ENCODE results near the gene EPN3. TPM values are rescaled to one million over a fixed set of nuclear protein-coding genes. Genes with fewer than 3 reads are reported as not detected.

EPN3 gene
- total RNA-seq, 1 donor from 2014 or later = not detected

GRCh38 chr17:50562242-50563091 is 29.9 kb downstream of the EPN3 start:
- H3K36me3 Mint-ChIP-seq (ENCODE audit: low read depth) = no peaks in the 10 kb centered on the region
- no peak overlapping the region for H3K27ac Mint-ChIP-seq
- peaks cover 67% of the 10 kb centered on the region for H3K27me3 Mint-ChIP-seq (ENCODE audit: low read depth)
- no peaks in the 10 kb centered on the region for H3K9me3 Mint-ChIP-seq
- peaks cover 15% of the 10 kb centered on the region for H3K4me1 Mint-ChIP-seq (ENCODE audit: low read depth)
- intact Hi-C loops (cut with micrococcal nuclease) = no loop called here
- H3K4me3 Mint-ChIP-seq (ENCODE audit: low read depth) = peak overlapping the region; percentile 26
- no peak for DNase-seq (ENCODE audit: low spot score)

GRCh38 chr17:50563092-50563511 is 30.6 kb downstream of the EPN3 start:
- no peaks in the 10 kb centered on the region for H3K36me3 Mint-ChIP-seq (ENCODE audit: low read depth)

GRCh38 chr17:50564916-50565315 is 32.4 kb downstream of the EPN3 start:
- Mint-ChIP-seq H3K4me3 (ENCODE audit: low read depth) (no peak overlapping the region), H3K4me1 (ENCODE audit: low read depth) (peaks cover 11% of the 10 kb centered on the region), H3K36me3 (ENCODE audit: low read depth) (no peaks in the 10 kb centered on the region), H3K27me3 (ENCODE audit: low read depth) (peaks cover 53% of the 10 kb centered on the region), H3K9me3 (no peaks in the 10 kb centered on the region), H3K27ac (no peak overlapping the region)
- intact Hi-C loops (cut with micrococcal nuclease) = no loop called here
- no peak for DNase-seq (ENCODE audit: low spot score)

More at GRCh38 chr17:50563092-50563511, 30.6 kb downstream of the EPN3 start:
- Mint-ChIP-seq H3K27ac (no peak overlapping the region), H3K9me3 (no peaks in the 10 kb centered on the region), H3K4me3 (ENCODE audit: low read depth) (no peak overlapping the region), H3K4me1 (ENCODE audit: low read depth) (peaks cover 15% of the 10 kb centered on the region), H3K27me3 (ENCODE audit: low read depth) (peaks cover 66% of the 10 kb centered on the region)
- intact Hi-C loops (cut with micrococcal nuclease) = no loop called here
- DNase-seq (ENCODE audit: low spot score) = no peak

- intact Hi-C loops (cut with micrococcal nuclease) = no loop called here
- Mint-ChIP-seq H3K27me3 (ENCODE audit: low read depth) (peaks cover 50% of the 10 kb centered on the region), H3K4me3 (ENCODE audit: low read depth) (no peak overlapping the region)
Measured at GRCh38 chr17:50565402-50566350, 33.1 kb downstream of the EPN3 start.

GRCh38 chr17:50566886-50567285 is 34.4 kb downstream of the EPN3 start:
- no peaks in the 10 kb centered on the region for H3K36me3 Mint-ChIP-seq (ENCODE audit: low read depth)
- H3K27ac Mint-ChIP-seq = no peak overlapping the region
- no peak overlapping the region for H3K4me3 Mint-ChIP-seq (ENCODE audit: low read depth)
- no peak for DNase-seq (ENCODE audit: low spot score)
- peaks cover 52% of the 10 kb centered on the region for H3K27me3 Mint-ChIP-seq (ENCODE audit: low read depth)
- peaks cover 8% of the 10 kb centered on the region for H3K4me1 Mint-ChIP-seq (ENCODE audit: low read depth)
- intact Hi-C loops (cut with micrococcal nuclease) = no loop called here
- no peaks in the 10 kb centered on the region for H3K9me3 Mint-ChIP-seq

More at GRCh38 chr17:50565402-50566350, 33.1 kb downstream of the EPN3 start:
- H3K9me3 Mint-ChIP-seq = no peaks in the 10 kb centered on the region
- no peak for DNase-seq (ENCODE audit: low spot score)
- H3K27ac Mint-ChIP-seq = no peak overlapping the region
- H3K4me1 Mint-ChIP-seq (ENCODE audit: low read depth) = peaks cover 8% of the 10 kb centered on the region
- no peaks in the 10 kb centered on the region for H3K36me3 Mint-ChIP-seq (ENCODE audit: low read depth)

- Mint-ChIP-seq H3K9me3 (no peaks in the 10 kb centered on the region), H3K27me3 (ENCODE audit: low read depth) (peaks cover 38% of the 10 kb centered on the region), H3K27ac (no peak overlapping the region), H3K4me1 (ENCODE audit: low read depth) (peaks cover 4% of the 10 kb centered on the region), H3K36me3 (ENCODE audit: low read depth) (no peaks in the 10 kb centered on the region), H3K4me3 (ENCODE audit: low read depth) (no peak overlapping the region)
- no peak for DNase-seq (ENCODE audit: low spot score)
- intact Hi-C loops (cut with micrococcal nuclease) = no loop called here
Measured at GRCh38 chr17:50568659-50569058, 36.1 kb downstream of the EPN3 start.

GRCh38 chr17:50569592-50569991 is 37.1 kb downstream of the EPN3 start:
- no peak overlapping the region for H3K27ac Mint-ChIP-seq
- DNase-seq (ENCODE audit: low spot score) = no peak
- peaks cover 31% of the 10 kb centered on the region for H3K27me3 Mint-ChIP-seq (ENCODE audit: low read depth)
- H3K9me3 Mint-ChIP-seq = no peaks in the 10 kb centered on the region
- H3K4me3 Mint-ChIP-seq (ENCODE audit: low read depth) = no peak overlapping the region
- peaks cover 4% of the 10 kb centered on the region for H3K4me1 Mint-ChIP-seq (ENCODE audit: low read depth)
- intact Hi-C loops (cut with micrococcal nuclease) = no loop called here
- H3K36me3 Mint-ChIP-seq (ENCODE audit: low read depth) = no peaks in the 10 kb centered on the region

GRCh38 chr17:50570032-50570431 is 37.5 kb downstream of the EPN3 start:
- intact Hi-C loops (cut with micrococcal nuclease) = no loop called here
- H3K4me3 Mint-ChIP-seq (ENCODE audit: low read depth) = no peak overlapping the region
- DNase-seq (ENCODE audit: low spot score) = no peak
- no peaks in the 10 kb centered on the region for H3K9me3 Mint-ChIP-seq
- H3K4me1 Mint-ChIP-seq (ENCODE audit: low read depth) = peaks cover 3% of the 10 kb centered on the region
- no peak overlapping the region for H3K27ac Mint-ChIP-seq
- peaks cover 26% of the 10 kb centered on the region for H3K27me3 Mint-ChIP-seq (ENCODE audit: low read depth)
- H3K36me3 Mint-ChIP-seq (ENCODE audit: low read depth) = no peaks in the 10 kb centered on the region

- Mint-ChIP-seq H3K27ac (no peak overlapping the region), H3K4me3 (ENCODE audit: low read depth) (no peak overlapping the region), H3K27me3 (ENCODE audit: low read depth) (peaks cover 23% of the 10 kb centered on the region), H3K4me1 (ENCODE audit: low read depth) (peaks cover 2% of the 10 kb centered on the region), H3K9me3 (no peaks in the 10 kb centered on the region), H3K36me3 (ENCODE audit: low read depth) (no peaks in the 10 kb centered on the region)
- intact Hi-C loops (cut with micrococcal nuclease) = no loop called here
- no peak for DNase-seq (ENCODE audit: low spot score)
Measured at GRCh38 chr17:50570528-50570927, 38.0 kb downstream of the EPN3 start.

- H3K27ac Mint-ChIP-seq = no peak overlapping the region
- no peaks in the 10 kb centered on the region for H3K4me1 Mint-ChIP-seq (ENCODE audit: low read depth)
- H3K4me3 Mint-ChIP-seq (ENCODE audit: low read depth) = no peak overlapping the region
- H3K27me3 Mint-ChIP-seq (ENCODE audit: low read depth) = peaks cover 13% of the 10 kb centered on the region
- no peaks in the 10 kb centered on the region for H3K36me3 Mint-ChIP-seq (ENCODE audit: low read depth)
- intact Hi-C loops (cut with micrococcal nuclease) = no loop called here
- DNase-seq (ENCODE audit: low spot score) = no peak
- H3K9me3 Mint-ChIP-seq = no peaks in the 10 kb centered on the region
Measured at GRCh38 chr17:50571681-50572080, 39.1 kb downstream of the EPN3 start.

- H3K4me3 Mint-ChIP-seq (ENCODE audit: low read depth) = no peak overlapping the region
- intact Hi-C loops (cut with micrococcal nuclease) = no loop called here
- H3K27ac Mint-ChIP-seq = no peak overlapping the region
- no peak for DNase-seq (ENCODE audit: low spot score)
- H3K27me3 Mint-ChIP-seq (ENCODE audit: low read depth) = peaks cover 7% of the 10 kb centered on the region
- no peaks in the 10 kb centered on the region for H3K36me3 Mint-ChIP-seq (ENCODE audit: low read depth)
- no peaks in the 10 kb centered on the region for H3K4me1 Mint-ChIP-seq (ENCODE audit: low read depth)
- H3K9me3 Mint-ChIP-seq = no peaks in the 10 kb centered on the region
Measured at GRCh38 chr17:50572541-50572940, 40.0 kb downstream of the EPN3 start.

- Mint-ChIP-seq H3K27me3 (ENCODE audit: low read depth) (peaks cover 6% of the 10 kb centered on the region), H3K4me3 (ENCODE audit: low read depth) (no peak overlapping the region), H3K9me3 (no peaks in the 10 kb centered on the region), H3K27ac (no peak overlapping the region), H3K36me3 (ENCODE audit: low read depth) (no peaks in the 10 kb centered on the region), H3K4me1 (ENCODE audit: low read depth) (no peaks in the 10 kb centered on the region)
- no peak for DNase-seq (ENCODE audit: low spot score)
- intact Hi-C loops (cut with micrococcal nuclease) = no loop called here
Measured at GRCh38 chr17:50573866-50574611, 41.5 kb downstream of the EPN3 start.

Measured in activated T-helper 2 cell treated with anti-CD3 and anti-CD28 coated beads, Interferon-gamma antibody, Interleukin-2, Interleukin-4, amounts not matched to agents 10 μg/mL and 5 μg/mL and 100 μg/mL, durations not matched to agents 14 hours and 24 hours and 36 hours (primary cell).